Memory B cell (primary cell): ENCODE measurements around the gene PCMT1.
"Not testable (repeated sequence)": the region's sequence is repeated elsewhere in the genome, so short reads cannot be mapped to it uniquely, and the experiment has no call there.

Experiments used
- ATAC-seq: fragments of 150-1000 bp; cut with Tn5 transposase; 2 replicates; pipeline ENCODE4 v1.10.0; 2021; ENCODE audit warnings: low read depth, mild to moderate bottlenecking, moderate library complexity
- DNase-seq, 2 donors: peaks; one replicate each; pipeline ENCODE4 v3.0.0; 2022; ENCODE audit warnings: low spot score in 2 of 2
- H3K27ac Mint-ChIP-seq: one replicate; pipeline ENCODE4 v1.8.0; 2022; ENCODE audit warnings: mild to moderate bottlenecking, moderate library complexity, mixed read lengths
- H3K27me3 Mint-ChIP-seq: one replicate; pipeline ENCODE4 v1.8.0; 2022; ENCODE audit warnings: mixed read lengths
- H3K36me3 Mint-ChIP-seq: one replicate; pipeline ENCODE4 v1.8.0; 2022; ENCODE audit warnings: mild to moderate bottlenecking, mixed read lengths
- H3K4me1 Mint-ChIP-seq: one replicate; pipeline ENCODE4 v1.8.0; 2022; ENCODE audit warnings: mixed read lengths
- H3K4me3 Mint-ChIP-seq: one replicate; pipeline ENCODE4 v1.8.0; 2022; ENCODE audit warnings: mild to moderate bottlenecking, moderate library complexity, mixed read lengths
- H3K9me3 Mint-ChIP-seq: one replicate; pipeline ENCODE4 v1.8.0; 2022; ENCODE audit warnings: mixed read lengths

The PCMT1 gene

DNA sequence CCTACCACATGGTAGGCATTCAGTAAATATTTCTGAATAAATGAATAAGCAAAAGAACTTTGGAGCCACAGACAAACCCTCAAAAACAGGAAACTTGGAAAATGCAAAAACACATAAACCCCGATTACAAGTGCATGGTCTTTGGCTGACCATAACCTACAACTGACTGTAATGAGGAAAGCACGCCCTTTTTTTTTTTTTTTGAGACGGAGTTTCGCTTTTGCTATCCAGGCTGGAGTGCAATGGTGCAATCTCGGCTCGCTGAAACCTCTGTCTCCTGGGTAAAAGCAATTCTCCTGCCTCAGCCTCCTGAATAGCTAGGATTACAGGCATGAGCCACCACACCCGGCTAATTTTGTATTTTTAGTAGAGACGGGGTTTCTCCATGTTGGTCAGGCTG, 19.7 kb upstream of the PCMT1 start:
- no peak for DNase-seq
- H3K36me3 Mint-ChIP-seq = peaks cover 13% of the 10 kb centered on the region
- H3K4me3 Mint-ChIP-seq = no peak overlapping the region
- ATAC-seq = no peak
- H3K27ac Mint-ChIP-seq = no peak overlapping the region
- no peaks in the 10 kb centered on the region for H3K9me3 Mint-ChIP-seq
- no peaks in the 10 kb centered on the region for H3K27me3 Mint-ChIP-seq
- peaks cover 6% of the 10 kb centered on the region for H3K4me1 Mint-ChIP-seq

DNA sequence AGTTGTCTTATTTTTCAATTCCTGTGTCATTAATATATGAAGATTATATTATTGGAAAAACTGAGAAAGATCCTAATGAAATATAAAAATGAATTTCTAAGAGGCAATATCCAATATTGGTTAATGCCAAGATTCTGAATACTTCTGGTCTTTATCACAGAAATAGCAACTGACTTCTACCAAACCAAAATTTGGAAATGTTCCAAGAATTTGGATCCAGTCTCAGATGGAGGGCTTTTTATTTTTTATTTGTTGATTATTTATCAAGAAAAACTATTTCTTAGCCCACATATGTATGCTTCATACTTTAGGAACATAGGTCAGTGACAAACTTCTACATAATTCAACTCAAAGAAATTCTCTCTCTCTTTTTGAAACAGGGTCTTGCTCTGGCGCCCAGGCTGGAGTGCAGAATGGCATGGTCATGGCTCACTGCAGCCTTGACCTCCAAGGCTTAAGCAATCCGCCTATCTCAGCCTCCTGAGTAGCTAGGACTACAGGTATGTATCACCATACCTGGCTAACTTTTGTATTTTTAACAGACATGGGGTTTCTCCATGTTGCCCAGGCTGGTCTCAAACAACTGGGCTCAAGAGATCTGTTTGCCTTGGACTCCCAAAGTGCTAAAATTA, 16.3 kb upstream of the PCMT1 start:
- DNase-seq (no peak), ATAC-seq (no peak)
- Mint-ChIP-seq H3K4me1 (peaks cover 6% of the 10 kb centered on the region), H3K9me3 (no peaks in the 10 kb centered on the region), H3K27ac (no peak overlapping the region), H3K4me3 (no peak overlapping the region), H3K27me3 (no peaks in the 10 kb centered on the region), H3K36me3 (peaks cover 10% of the 10 kb centered on the region)

DNA sequence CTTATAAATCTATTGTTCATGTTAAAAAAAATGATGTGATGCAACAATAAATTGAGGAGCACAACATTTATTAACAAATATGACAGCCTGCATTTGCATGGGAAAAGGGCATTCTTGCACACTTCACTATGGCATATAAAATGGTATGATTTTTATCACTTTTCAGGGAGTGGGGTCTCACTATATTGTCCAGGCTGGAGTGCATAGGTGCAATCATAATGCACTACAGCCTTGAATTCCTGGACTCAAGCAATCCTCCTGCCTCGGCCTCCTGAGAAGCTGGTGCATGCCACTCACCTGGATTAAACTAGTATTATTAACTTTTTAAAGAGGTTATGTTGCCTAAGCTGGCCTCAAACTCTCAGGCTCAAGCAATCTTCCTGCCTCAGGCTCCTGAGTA, 14.6 kb upstream of the PCMT1 start:
- H3K36me3 Mint-ChIP-seq = peaks cover 11% of the 10 kb centered on the region
- no peak overlapping the region for H3K4me3 Mint-ChIP-seq
- no peaks in the 10 kb centered on the region for H3K27me3 Mint-ChIP-seq
- ATAC-seq (no peak), DNase-seq (no peak)
- H3K9me3 Mint-ChIP-seq = no peaks in the 10 kb centered on the region
- no peaks in the 10 kb centered on the region for H3K4me1 Mint-ChIP-seq
- H3K27ac Mint-ChIP-seq = no peak overlapping the region

DNA sequence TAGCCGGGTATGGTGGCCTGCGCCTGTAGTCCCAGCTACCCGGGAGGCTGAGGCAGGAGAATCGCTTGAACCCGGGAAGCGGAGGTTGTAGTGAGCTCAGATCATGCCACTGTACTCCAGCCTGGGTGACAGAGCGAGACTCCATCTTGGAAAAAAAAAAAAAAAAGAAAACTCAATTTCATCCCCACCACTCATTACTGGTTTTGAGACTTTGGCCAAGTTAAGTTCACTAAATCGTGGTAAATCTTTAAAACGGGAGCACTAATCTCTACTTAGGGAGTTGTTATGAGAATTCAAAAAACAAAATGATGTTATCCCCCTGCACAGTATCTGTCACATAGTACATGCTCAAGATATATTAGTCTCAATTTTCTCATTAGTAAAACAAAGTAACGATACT, 4.3 kb upstream of the PCMT1 start:
- not testable (repeated sequence) for ATAC-seq, DNase-seq, H3K36me3 Mint-ChIP-seq, H3K27me3 Mint-ChIP-seq, H3K9me3 Mint-ChIP-seq
- Mint-ChIP-seq H3K4me1 (peaks cover 10% of the 10 kb centered on the region), H3K4me3 (peak overlapping the region; percentile 98), H3K27ac (peak overlapping the region; percentile 78)

DNA sequence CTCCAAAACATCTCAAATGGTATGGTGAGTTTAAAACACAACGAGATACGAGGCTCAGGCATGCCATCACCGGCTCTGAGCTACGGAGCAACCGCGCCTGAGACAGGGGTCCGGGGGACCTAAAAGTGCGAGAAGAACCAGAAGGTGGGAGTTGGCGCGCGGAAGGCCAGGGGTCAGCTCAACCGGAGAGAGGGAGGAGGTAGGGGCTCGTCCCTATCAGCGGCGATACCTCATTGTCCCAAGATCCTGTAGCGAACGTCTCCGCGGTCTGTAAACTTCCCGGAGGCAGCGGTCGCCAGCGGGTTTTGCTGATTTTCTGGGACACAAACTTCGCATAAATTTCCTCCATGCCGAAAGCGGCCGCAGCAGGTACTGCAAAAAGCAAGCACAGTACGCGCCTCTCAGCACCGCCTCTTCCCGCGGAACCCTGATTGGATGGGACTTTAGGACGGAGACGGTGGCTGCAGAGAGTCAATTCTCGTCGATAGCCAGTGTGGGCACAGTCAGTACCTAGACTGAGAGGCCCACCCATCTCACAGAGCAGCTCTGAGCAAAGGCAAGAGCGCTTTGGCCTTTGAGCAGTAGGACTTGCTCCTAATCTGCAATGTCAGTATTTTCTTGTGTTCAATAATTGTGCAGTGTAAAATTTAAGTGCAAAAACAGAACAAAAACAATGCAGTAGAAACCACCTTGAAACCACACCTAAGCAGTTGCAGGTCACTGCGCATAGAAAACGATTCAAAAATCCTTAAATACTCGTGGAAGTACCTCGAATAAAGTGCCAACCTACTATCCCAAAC, 3.2 kb upstream of the PCMT1 start, which contains the start of gene NUP43:
Gene NUP43 (minus strand): TSS at position 383 of the 800 bp plus-strand sequence. CDS start 34 bp downstream, at position 349.
- peak; percentile 66 for ATAC-seq
- Mint-ChIP-seq H3K4me3 (peak within 1 kb of the TSS; percentile 98), H3K27ac (peak within 1 kb of the TSS; percentile 78), H3K36me3 (peaks cover 4% of the 10 kb centered on the region), H3K9me3 (no peaks in the 10 kb centered on the region), H3K4me1 (peaks cover 15% of the 10 kb centered on the region), H3K27me3 (no peaks in the 10 kb centered on the region)
- peak; percentile 86 to 89 for DNase-seq

DNA sequence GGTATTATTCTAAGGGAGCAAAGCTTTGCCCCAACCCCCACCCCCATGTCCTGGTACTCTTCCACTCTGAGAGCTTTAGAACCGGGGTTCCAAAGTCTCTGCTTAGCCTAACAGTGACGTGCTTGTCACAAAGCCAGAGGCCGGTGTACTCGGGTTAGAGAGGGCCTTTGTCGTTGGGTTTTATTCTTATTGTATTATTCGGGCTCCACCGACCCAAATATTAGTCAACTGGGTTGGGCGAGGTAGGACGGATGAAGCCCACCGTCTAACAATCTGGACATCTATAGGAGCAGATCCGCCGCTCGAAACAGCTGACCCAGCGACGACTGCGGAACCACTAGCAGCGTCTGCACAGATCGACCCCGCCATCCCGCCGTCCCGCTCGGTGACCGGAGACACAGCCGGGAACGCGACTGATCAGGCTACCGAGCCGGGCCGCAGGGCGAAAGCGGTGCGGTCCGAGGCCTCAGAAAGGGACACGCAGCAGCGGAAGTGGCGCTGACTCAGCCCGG, 403 bp upstream of the PCMT1 start:
- H3K36me3 Mint-ChIP-seq, H3K27me3 Mint-ChIP-seq, H3K9me3 Mint-ChIP-seq, DNase-seq: not testable (repeated sequence)
- H3K4me3 Mint-ChIP-seq = peak overlapping the region; percentile 88
- peak overlapping the region; percentile 73 for H3K27ac Mint-ChIP-seq
- peak; percentile 28 for ATAC-seq
- H3K4me1 Mint-ChIP-seq = peaks cover 15% of the 10 kb centered on the region

DNA sequence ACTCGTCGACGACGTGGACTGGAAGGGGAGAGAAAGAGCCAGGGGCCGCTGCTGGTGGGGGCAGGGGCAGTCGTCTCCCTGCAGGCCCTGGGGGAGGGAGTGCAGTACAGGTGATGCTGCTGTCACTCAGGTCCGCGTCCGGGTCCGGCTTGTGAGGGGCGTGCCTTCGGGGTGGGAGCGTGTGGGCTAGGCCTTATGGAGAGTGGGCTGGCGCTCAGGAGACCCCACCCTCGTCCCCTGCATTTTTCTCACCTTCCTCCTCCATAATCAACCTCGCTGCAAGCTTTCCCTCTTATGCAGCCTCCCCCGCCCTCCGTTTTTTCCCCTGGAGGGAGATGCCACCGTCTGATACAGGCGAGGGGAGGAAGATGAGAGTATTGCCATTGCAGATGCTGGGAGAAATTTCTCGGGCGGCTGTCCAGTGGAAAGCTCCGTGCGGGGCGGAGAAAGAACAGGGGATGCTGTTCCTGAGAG, 632 bp downstream of the PCMT1 start:
- no peaks in the 10 kb centered on the region for H3K27me3 Mint-ChIP-seq
- ATAC-seq = peak; percentile 7
- peak overlapping the region; percentile 88 for H3K4me3 Mint-ChIP-seq
- no peaks in the 10 kb centered on the region for H3K9me3 Mint-ChIP-seq
- DNase-seq = no peak
- no peaks in the 10 kb centered on the region for H3K36me3 Mint-ChIP-seq
- H3K27ac Mint-ChIP-seq = peak overlapping the region; percentile 73
- H3K4me1 Mint-ChIP-seq = peaks cover 16% of the 10 kb centered on the region

DNA sequence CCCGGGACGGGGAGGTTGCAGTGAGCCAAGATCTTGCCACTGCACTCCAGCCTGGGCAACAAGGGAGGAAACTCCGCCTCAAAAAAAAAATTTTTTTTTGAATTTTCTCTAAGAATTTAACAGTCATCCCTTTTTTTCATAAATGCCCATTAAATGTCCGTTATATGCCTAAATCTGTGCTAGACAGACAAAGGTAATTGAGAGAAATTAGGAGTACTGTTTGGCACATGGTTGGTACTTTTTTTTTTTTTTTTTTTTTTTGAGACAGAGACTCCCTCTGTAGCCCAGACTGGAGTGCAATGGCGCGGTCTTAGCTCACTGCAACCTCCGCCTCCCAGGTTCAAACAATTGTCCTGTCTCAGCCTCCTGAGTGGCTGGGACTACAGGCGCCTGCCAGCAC, 1.7 kb downstream of the PCMT1 start:
- Mint-ChIP-seq H3K4me3 (no peak overlapping the region), H3K36me3 (no peaks in the 10 kb centered on the region), H3K9me3 (no peaks in the 10 kb centered on the region), H3K4me1 (peaks cover 22% of the 10 kb centered on the region), H3K27ac (no peak overlapping the region), H3K27me3 (no peaks in the 10 kb centered on the region)
- ATAC-seq (no peak), DNase-seq (no peak)

DNA sequence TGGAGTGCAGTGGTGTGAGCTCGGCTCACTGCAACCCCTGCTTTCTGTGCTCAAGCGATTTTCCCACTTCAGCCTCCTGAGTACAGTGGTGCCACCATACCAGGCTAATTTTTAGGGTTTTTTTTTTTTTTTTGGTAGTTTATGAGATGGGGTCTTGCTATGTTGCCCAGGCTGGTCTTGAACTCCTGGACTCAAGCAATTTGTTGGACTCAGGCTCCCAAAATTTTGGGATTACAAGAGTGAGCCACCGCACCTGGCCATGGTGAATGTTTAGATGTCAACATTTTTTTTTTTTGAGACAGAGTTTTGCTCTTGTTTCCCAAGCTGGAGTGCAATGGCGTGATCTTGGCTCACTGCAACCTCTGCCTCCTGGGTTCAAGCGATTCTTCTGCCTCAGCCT, 2.4 kb downstream of the PCMT1 start:
- H3K4me3 Mint-ChIP-seq, H3K36me3 Mint-ChIP-seq, H3K27me3 Mint-ChIP-seq, H3K27ac Mint-ChIP-seq, H3K9me3 Mint-ChIP-seq, DNase-seq, ATAC-seq: not testable (repeated sequence)
- H3K4me1 Mint-ChIP-seq = peaks cover 17% of the 10 kb centered on the region

DNA sequence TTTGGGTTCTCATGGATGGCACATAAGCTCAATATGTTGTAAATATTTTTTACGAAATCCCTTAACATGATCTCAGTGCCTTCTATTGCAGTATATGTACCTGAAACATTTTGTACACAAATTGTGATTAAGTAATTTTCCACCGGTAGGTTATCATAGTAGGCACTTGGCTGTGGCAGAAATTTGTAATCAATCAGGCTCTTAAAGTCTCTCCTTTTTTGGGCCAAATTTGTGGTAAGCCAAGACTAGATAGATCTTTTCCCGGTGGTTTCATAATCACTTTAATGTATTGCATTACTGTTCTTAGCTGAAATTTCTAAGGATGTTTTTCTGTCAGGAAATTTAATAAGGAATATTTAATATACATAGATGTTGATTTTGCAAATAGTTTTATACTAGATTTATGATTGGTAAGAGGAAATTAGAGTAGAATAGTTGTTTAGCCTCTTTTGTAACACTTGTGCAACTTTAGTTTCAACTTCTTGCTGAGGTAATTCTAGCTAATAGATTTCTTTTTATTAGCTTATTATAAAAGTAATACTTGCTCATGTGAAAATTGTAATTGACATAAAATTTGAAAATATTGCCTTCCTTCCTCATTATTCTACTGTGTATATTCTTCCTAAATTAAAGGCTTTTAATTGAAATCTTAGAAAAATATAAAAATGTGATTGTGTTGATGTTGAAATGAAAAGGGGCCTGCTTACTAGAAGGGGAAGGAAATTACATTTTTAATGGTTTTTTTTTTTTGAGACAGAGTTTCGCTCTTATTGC, 3.2 kb downstream of the PCMT1 start:
- H3K9me3 Mint-ChIP-seq = no peaks in the 10 kb centered on the region
- H3K36me3 Mint-ChIP-seq = no peaks in the 10 kb centered on the region
- H3K27me3 Mint-ChIP-seq = no peaks in the 10 kb centered on the region
- DNase-seq (no peak), ATAC-seq (no peak)
- H3K27ac Mint-ChIP-seq = no peak overlapping the region
- H3K4me1 Mint-ChIP-seq = peaks cover 16% of the 10 kb centered on the region
- H3K4me3 Mint-ChIP-seq = no peak overlapping the region

DNA sequence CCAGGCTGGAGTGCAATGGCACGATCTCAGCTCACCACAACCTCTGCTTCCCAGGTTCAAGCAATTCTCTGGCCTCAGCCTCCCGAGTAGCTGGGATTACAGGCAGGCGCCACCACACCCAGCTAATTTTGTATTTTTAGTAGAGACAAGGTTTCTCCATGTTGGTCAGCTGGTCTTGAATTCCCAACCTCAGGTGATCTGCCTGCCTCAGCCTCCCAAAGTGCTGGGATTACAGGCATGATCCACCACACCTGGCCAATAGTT, 3.8 kb downstream of the PCMT1 start:
- not testable (repeated sequence) for H3K27me3 Mint-ChIP-seq, H3K9me3 Mint-ChIP-seq, H3K27ac Mint-ChIP-seq, ATAC-seq, DNase-seq, H3K4me3 Mint-ChIP-seq, H3K36me3 Mint-ChIP-seq
- peaks cover 16% of the 10 kb centered on the region for H3K4me1 Mint-ChIP-seq

DNA sequence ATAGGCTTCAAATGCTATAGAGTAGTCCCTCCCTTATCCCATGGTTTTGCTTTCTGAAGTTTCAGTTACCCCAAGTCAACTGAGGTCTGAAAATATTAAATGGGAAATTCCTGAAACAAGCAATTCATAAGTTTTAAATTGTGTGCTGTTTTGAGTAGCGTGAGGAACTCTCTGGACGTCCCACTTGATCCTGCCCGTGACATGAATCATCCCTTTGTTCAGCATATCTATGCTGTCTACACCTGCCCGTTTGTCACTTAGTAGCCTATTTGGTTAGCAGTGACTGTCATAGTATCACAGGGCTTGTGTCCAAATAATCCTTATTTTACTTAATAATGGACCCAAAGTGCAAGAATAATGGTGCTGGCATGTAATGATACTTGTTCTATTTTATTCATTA, 5.0 kb downstream of the PCMT1 start:
- no peaks in the 10 kb centered on the region for H3K9me3 Mint-ChIP-seq
- peaks cover 16% of the 10 kb centered on the region for H3K4me1 Mint-ChIP-seq
- H3K36me3 Mint-ChIP-seq = no peaks in the 10 kb centered on the region
- no peak overlapping the region for H3K27ac Mint-ChIP-seq
- ATAC-seq = no peak
- H3K27me3 Mint-ChIP-seq = no peaks in the 10 kb centered on the region
- DNase-seq = no peak
- no peak overlapping the region for H3K4me3 Mint-ChIP-seq

DNA sequence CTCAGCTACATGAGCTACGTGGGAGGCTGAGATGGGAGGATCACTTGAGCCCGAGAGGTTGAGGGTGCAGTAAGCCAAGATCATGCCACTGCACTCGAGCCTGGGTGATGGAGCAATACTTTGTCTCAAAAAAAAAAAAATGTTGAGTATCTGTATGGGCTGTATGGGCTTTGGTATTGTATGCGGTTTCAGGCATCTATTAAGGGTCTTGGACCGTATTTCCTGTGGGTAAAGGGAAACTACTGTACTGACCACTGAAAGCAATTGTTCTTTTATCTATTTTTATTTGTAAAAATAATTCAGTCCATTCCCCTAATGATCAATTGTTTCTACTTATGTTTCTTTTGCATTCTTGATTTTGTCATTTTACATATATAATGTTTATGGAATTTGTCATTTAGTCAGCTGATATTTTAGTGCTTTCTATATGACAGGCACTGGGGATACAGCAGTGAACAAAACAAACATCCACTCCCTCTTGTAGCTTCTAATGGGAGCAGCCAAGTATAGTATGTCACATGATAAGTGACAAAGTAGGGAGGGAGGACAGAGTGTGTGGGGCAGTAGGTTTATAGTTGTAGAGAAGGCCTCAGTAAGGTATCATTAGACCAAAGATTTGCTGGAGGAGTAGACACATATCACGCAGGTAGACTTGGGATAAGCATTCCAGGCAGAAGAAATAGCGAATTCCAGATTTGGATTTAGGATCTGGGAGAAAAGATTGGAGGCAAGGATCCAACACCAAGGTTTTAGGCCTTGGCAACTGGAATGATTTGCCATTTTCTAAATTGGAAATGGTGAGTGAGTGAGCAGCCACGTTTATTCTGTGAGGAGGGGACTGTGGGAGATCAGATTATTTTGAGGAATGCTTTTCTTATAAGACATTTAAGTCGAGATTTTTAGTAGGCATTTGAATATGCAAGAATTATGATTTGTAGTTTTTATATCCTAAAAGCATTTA, 6.0 kb downstream of the PCMT1 start:
- Mint-ChIP-seq H3K9me3 (no peaks in the 10 kb centered on the region), H3K4me1 (peaks cover 16% of the 10 kb centered on the region), H3K4me3 (no peak overlapping the region), H3K27me3 (no peaks in the 10 kb centered on the region), H3K36me3 (peaks cover 5% of the 10 kb centered on the region), H3K27ac (peak overlapping the region; percentile 53)
- DNase-seq = no peak
- ATAC-seq = no peak
